K562 (cell line): Measurements from ENCODE around the gene SLC4A3. TPM values are rescaled to one million over a fixed set of nuclear protein-coding genes. Genes with fewer than 3 reads are reported as not detected.
A peak's percentile ranks its signal among the peaks of the same experiment; 100 is the strongest.

Source experiments
- ADNP ChIP-seq: fragments of 200-800 bp; sonication (Bioruptor generic); IDR thresholded peaks from 2 replicates; pipeline ENCODE4 v1.6.1; 2016; ENCODE audit warnings: missing genetic modification characterization, missing compliant biosample characterization
- CEBPB ChIP-seq: fragments of 450-650 bp; IDR thresholded peaks from 2 replicates; pipeline ENCODE4 v1.6.1; 2016; ENCODE audit warnings: missing genetic modification characterization, missing compliant biosample characterization
- ELK1 ChIP-seq: sonication (generic); formaldehyde crosslinking; IDR thresholded peaks from 2 replicates; pipeline ENCODE4 v1.8.1; 2022; ENCODE audit warnings: missing genetic modification reagents
- EZH2 ChIP-seq: IDR thresholded peaks from 2 replicates; pipeline ENCODE4 v1.6.1; 2012; ENCODE audit warnings: low read depth, mild to moderate bottlenecking, inconsistent platforms, low read length, borderline replicate concordance
- FOXJ3 ChIP-seq: sonication (generic); formaldehyde crosslinking; IDR thresholded peaks from 2 replicates; pipeline ENCODE4 v1.4.0; 2020; ENCODE audit warnings: mild to moderate bottlenecking, missing genetic modification reagents
- FOXK1 ChIP-seq: sonication (generic); formaldehyde crosslinking; IDR thresholded peaks from 2 replicates; pipeline ENCODE4 v1.8.0; 2022; ENCODE audit warnings: missing genetic modification reagents, mild to moderate bottlenecking, borderline replicate concordance
- MEF2D ChIP-seq: conservative IDR thresholded peaks from 2 replicates; pipeline ENCODE4 v1.6.1; 2016; ENCODE audit warnings: low read depth, missing genetic modification characterization, missing compliant biosample characterization
- MITF ChIP-seq: IDR thresholded peaks from 2 replicates; pipeline ENCODE4 v1.6.1; 2014; ENCODE audit warnings: antibody characterized with exemption
- PHF21A ChIP-seq: fragments of 450-650 bp; IDR thresholded peaks from 2 replicates; pipeline ENCODE4 v1.6.1; 2017; ENCODE audit warnings: low read depth, borderline replicate concordance
- PYGO2 ChIP-seq: fragments of 450-650 bp; IDR thresholded peaks from 2 replicates; pipeline ENCODE4 v1.6.1; 2016; ENCODE audit warnings: mild to moderate bottlenecking, missing genetic modification characterization, moderate library complexity, missing compliant biosample characterization
- RBM34 ChIP-seq: fragments of 200-400 bp; formaldehyde crosslinking; IDR thresholded peaks from 2 replicates; pipeline ENCODE4 v1.6.1; 2018; ENCODE audit warnings: low read length, borderline replicate concordance; ENCODE audit not compliant: insufficient read depth
- RUNX1 ChIP-seq: sonication (generic); IDR thresholded peaks from 2 replicates; pipeline ENCODE4 v1.6.1; 2016; ENCODE audit warnings: antibody characterized with exemption, low read depth
- TCFL5 ChIP-seq: fragments of 250-450 bp; sonication (Bioruptor Pico); conservative IDR thresholded peaks from 2 replicates; pipeline ENCODE4 v1.6.1; 2021; ENCODE audit warnings: mild to moderate bottlenecking, moderate library complexity, matching md5 sums
- TRIM25 ChIP-seq: fragments of 450-650 bp; IDR thresholded peaks from 2 replicates; pipeline ENCODE4 v1.7.0; 2016; ENCODE audit warnings: borderline replicate concordance
- ZBTB34 ChIP-seq: fragments of 250-450 bp; sonication (Bioruptor Pico); IDR thresholded peaks from 2 replicates; pipeline ENCODE4 v1.8.0; 2021; ENCODE audit warnings: mild to moderate bottlenecking, moderate library complexity
- ZNF3 ChIP-seq: fragments of 250-450 bp; sonication (Bioruptor Pico); IDR thresholded peaks from 2 replicates; pipeline ENCODE4 v1.5.0; 2021; ENCODE audit warnings: mild to moderate bottlenecking, moderate library complexity
- ZNF324 ChIP-seq: fragments of 250-450 bp; sonication (Bioruptor Pico); IDR thresholded peaks from 2 replicates; pipeline ENCODE4 v1.4.0; 2020; ENCODE audit warnings: mild to moderate bottlenecking
- polyA plus RNA-seq, 8 experiments: library from polyadenylated mRNA; depleted of rRNA in 4 of 8; stranded (reverse) in 5 of 8; unstranded in 3 of 8; fragments of >200 nt; fragmentation: Nextera tagmentation in 2 of 8; fragmentation: Illumina TruSeq in 1 of 8; extraction: Ambion mirVana in 2 of 8; extraction: Trizol in 1 of 8; gene quantifications; 2 replicates each; pipeline versions ENCODE4 v1.2.1 to v1.2.3, GENCODE V29; 2011 to 2014; ENCODE audit warnings: inconsistent platforms in 1 of 8, missing spikeins in 1 of 8
- total RNA-seq, 7 experiments: library from RNA; depleted of rRNA in 6 of 7; stranded (reverse); fragments of >200 nt in 6 of 7; fragmentation: Illumina TruSeq in 2 of 7; extraction: Trizol in 2 of 7; gene quantifications; 2 replicates each; pipeline versions ENCODE4 v1.2.1 to v1.2.3, GENCODE V29; 2011 to 2021; ENCODE audit warnings: low replicate concordance in 1 of 7

Gene SLC4A3
- total and polyA plus RNA-seq, 9 of the 15 experiments (the other 6 are each of a cell fraction or from before 2014, with no cell fraction given), result 0.04 to 0.31 (median 0.16) TPM; not detected in 5

- TF ChIP-seq ZBTB34 (CRISPR knock-in tag) (no peak), FOXK1 (CRISPR knock-in tag) (no peak), CEBPB (no peak), PYGO2 (no peak), MEF2D (no peak), ADNP (tag) (no peak), MITF (0 out of 2 replicates have a peak, but pooled peaks have one; percentile 15), ZNF3 (no peak), RUNX1 (no peak), EZH2 (no peak), FOXJ3 (CRISPR knock-in tag) (peak; percentile 71; the same call in 1 of the 2 replicates), TCFL5 (CRISPR knock-in tag) (no peak), ZNF324 (no peak), ELK1 (no peak), TRIM25 (no peak), PHF21A (no peak), RBM34 (no peak)
These were observed 29.7 kb upstream of the SLC4A3 start, which contains the start of gene STK11IP (continued) for GRCh38 chr2:219597552-219598307.
